IMR-90 (cell line): ENCODE results near the gene DCC. TPM values are rescaled to one million over a fixed set of nuclear protein-coding genes. Genes with fewer than 3 reads are reported as not detected.

Experiments used
- ATAC-seq: fragments of 200-7000 bp; cut with Tn5 transposase; 2 replicates; pipeline ENCODE4 v1.9.1; 2020; ENCODE audit warnings: low read depth, mild to moderate bottlenecking, moderate library complexity
- BruUV-seq: library from RNA; stranded (reverse); fragments of 400-500 nt; replicated peaks from 2 replicates; lab custom pipeline; 2021; lab: Mats Ljungman, UMichigan
- CTCF ChIA-PET: fragments of 300-600 bp; formaldehyde crosslinking; extraction: SDS; loops from one replicate; lab custom pipeline; 2021; ENCODE audit warnings: antibody characterized with exemption; lab: Yijun Ruan, JAX
- POLR2A ChIA-PET: fragments of 300-600 bp; sonication (Branson Sonifier 250); formaldehyde crosslinking; loops from one replicate; lab custom pipeline; 2022; ENCODE audit warnings: antibody characterized with exemption; ENCODE audit not compliant: unreplicated experiment; lab: Charles Lee
- DNase-seq: peaks from one replicate; pipeline ENCODE4 v3.0.0; 2013
- H2AFZ ChIP-seq: replicated peaks from 2 replicates; pipeline ENCODE3; 2013; ENCODE audit warnings: low read length, mild to moderate bottlenecking; ENCODE audit not compliant: poor library complexity
- H2AK5ac ChIP-seq: 2 replicates; pipeline ENCODE4 v1.6.1; 2013; ENCODE audit warnings: low read depth, low read length, inconsistent platforms
- H2AK9ac ChIP-seq: replicated peaks from 2 replicates; pipeline ENCODE3; 2013; ENCODE audit warnings: mild to moderate bottlenecking, low read depth, low read length, moderate library complexity; ENCODE audit not compliant: poor library complexity
- H2BK120ac ChIP-seq: 2 replicates; pipeline ENCODE4 v1.6.1; 2013; ENCODE audit warnings: low read depth, low read length, inconsistent platforms
- H2BK15ac ChIP-seq: 3 replicates; pipeline ENCODE4 v1.6.1; 2013; ENCODE audit warnings: low read depth, low read length, inconsistent platforms
- H2BK20ac ChIP-seq: 2 replicates; pipeline ENCODE4 v1.6.1; 2013; ENCODE audit warnings: low read depth, mild to moderate bottlenecking, inconsistent platforms, low read length, moderate library complexity
- H2BK5ac ChIP-seq: 2 replicates; pipeline ENCODE4 v1.6.1; 2013; ENCODE audit warnings: mild to moderate bottlenecking, low read depth, low read length, inconsistent platforms; ENCODE audit not compliant: poor library complexity, severe bottlenecking
- H3K14ac ChIP-seq: replicated peaks from 2 replicates; pipeline ENCODE4 v1.6.1; 2013; ENCODE audit warnings: low read depth, low read length, inconsistent platforms
- H3K18ac ChIP-seq: 2 replicates; pipeline ENCODE4 v1.6.1; 2013; ENCODE audit warnings: low read depth, low read length, control low read depth
- H3K23ac ChIP-seq: 2 replicates; pipeline ENCODE4 v1.6.1; 2013; ENCODE audit warnings: low read depth, low read length, inconsistent platforms
- H3K27ac ChIP-seq: 2 replicates; pipeline ENCODE4 v1.5.1; 2013; ENCODE audit warnings: mild to moderate bottlenecking, control low read depth, low read length; ENCODE audit not compliant: insufficient read depth
- H3K27me3 ChIP-seq: 2 replicates; pipeline ENCODE4 v1.6.1; 2013; ENCODE audit warnings: low read length; ENCODE audit not compliant: control insufficient read depth, insufficient read depth
- H3K36me3 ChIP-seq: 2 replicates; pipeline ENCODE4 v1.6.1; 2013; ENCODE audit warnings: low read length, mixed read lengths; ENCODE audit not compliant: control insufficient read depth, insufficient read depth
- H3K4ac ChIP-seq: 2 replicates; pipeline ENCODE4 v1.6.1; 2013; ENCODE audit warnings: low read depth, low read length, inconsistent platforms
- H3K4me1 ChIP-seq: 2 replicates; pipeline ENCODE4 v1.6.1; 2013; ENCODE audit warnings: low read length, mixed read lengths; ENCODE audit not compliant: control insufficient read depth, insufficient read depth
- H3K4me2 ChIP-seq: 2 replicates; pipeline ENCODE4 v1.6.1; 2013; ENCODE audit warnings: low read depth, mild to moderate bottlenecking, control low read depth, low read length, moderate library complexity
- H3K4me3 ChIP-seq: 2 replicates; pipeline ENCODE4 v1.5.1; 2013; ENCODE audit warnings: low read depth, mild to moderate bottlenecking, control low read depth, low read length, moderate library complexity; ENCODE audit not compliant: insufficient read depth
- H3K56ac ChIP-seq: 2 replicates; pipeline ENCODE4 v1.6.1; 2013; ENCODE audit warnings: low read length, inconsistent platforms; ENCODE audit not compliant: insufficient read depth; ENCODE audit errors: extremely low read depth
- H3K79me1 ChIP-seq, 2 experiments: 2 replicates each; pipeline ENCODE4 v1.6.1; 2013; ENCODE audit warnings: low read length in 2 of 2, inconsistent platforms in 1 of 2, low read depth in 1 of 2
- H3K9ac ChIP-seq: 2 replicates; pipeline ENCODE4 v1.6.1; 2013; ENCODE audit warnings: low read depth, low read length, control low read depth
- H3K9me1 ChIP-seq: 2 replicates; pipeline ENCODE4 v1.6.1; 2013; ENCODE audit warnings: low read length, inconsistent platforms; ENCODE audit not compliant: insufficient read depth
- H3K9me3 ChIP-seq: 2 replicates; pipeline ENCODE4 v1.6.1; 2013; ENCODE audit warnings: low read length; ENCODE audit not compliant: control insufficient read depth, insufficient read depth
- H4K20me1 ChIP-seq: 2 replicates; pipeline ENCODE4 v1.6.1; 2013; ENCODE audit warnings: low read length, inconsistent platforms; ENCODE audit not compliant: insufficient read depth
- H4K5ac ChIP-seq: 2 replicates; pipeline ENCODE4 v1.6.1; 2013; ENCODE audit warnings: mild to moderate bottlenecking, low read depth, low read length, control low read depth
- H4K8ac ChIP-seq, 2 experiments: 2 replicates each; pipeline ENCODE4 v1.6.1; 2013; ENCODE audit warnings: low read depth in 2 of 2, low read length in 2 of 2, control low read depth in 1 of 2, inconsistent platforms in 1 of 2
- H4K91ac ChIP-seq: 2 replicates; pipeline ENCODE4 v1.6.1; 2013; ENCODE audit warnings: low read depth, low read length, inconsistent platforms; ENCODE audit not compliant: insufficient read depth
- BHLHE40 ChIP-seq: fragments of 150-350 bp; IDR thresholded peaks from 2 replicates; pipeline ENCODE4 v1.6.1; 2016; ENCODE audit warnings: mild to moderate bottlenecking, low read depth, low read length
- CEBPB ChIP-seq: IDR thresholded peaks from 2 replicates; pipeline ENCODE4 v1.6.1; 2012; ENCODE audit warnings: low read depth, low read length, improper control_type of control experiment
- CHD1 ChIP-seq: IDR thresholded peaks from 2 replicates; pipeline ENCODE4 v1.6.1; 2012; ENCODE audit warnings: low read depth, low read length, improper control_type of control experiment
- FOS ChIP-seq: fragments of 150-350 bp; IDR thresholded peaks from 2 replicates; pipeline ENCODE4 v1.6.1; 2016; ENCODE audit warnings: low read depth, low read length
- MAFK ChIP-seq: IDR thresholded peaks from 2 replicates; pipeline ENCODE4 v1.6.1; 2012; ENCODE audit warnings: low read depth, low read length, improper control_type of control experiment
- MAZ ChIP-seq: IDR thresholded peaks from 2 replicates; pipeline ENCODE4 v1.6.1; 2012; ENCODE audit warnings: low read depth, mild to moderate bottlenecking, low read length, improper control_type of control experiment, moderate library complexity, borderline replicate concordance
- MXI1 ChIP-seq: IDR thresholded peaks from 2 replicates; pipeline ENCODE4 v1.6.1; 2012; ENCODE audit warnings: low read depth, mild to moderate bottlenecking, low read length, moderate library complexity, borderline replicate concordance
- RAD21 ChIP-seq: IDR thresholded peaks from 2 replicates; pipeline ENCODE4 v1.6.1; 2012; ENCODE audit warnings: low read length, improper control_type of control experiment
- RCOR1 ChIP-seq: IDR thresholded peaks from 2 replicates; pipeline ENCODE4 v1.6.1; 2012; ENCODE audit warnings: mild to moderate bottlenecking, low read length, improper control_type of control experiment; ENCODE audit not compliant: insufficient replicate concordance
- RFX5 ChIP-seq: IDR thresholded peaks from 2 replicates; pipeline ENCODE4 v1.8.0; 2012; ENCODE audit warnings: low read depth, mild to moderate bottlenecking, low read length, moderate library complexity
- SMC3 ChIP-seq: fragments of 150-350 bp; IDR thresholded peaks from 2 replicates; pipeline ENCODE4 v1.6.1; 2016; ENCODE audit warnings: low read depth, mild to moderate bottlenecking, antibody characterized with exemption, low read length, moderate library complexity
- WGBS, 2 experiments: methylation state at CpG; one replicate each; pipeline versions ENCODE4 v1.1.5 to v1.1.7; 2013; ENCODE audit warnings: missing lambda C conversion rate in 2 of 2; ENCODE audit not compliant: insufficient read length in 1 of 2; ENCODE audit errors: extremely low coverage in 2 of 2; 5-methylcytosine and 5-hydroxymethylcytosine counted together
- dilution Hi-C: fragments of 300-500 bp; cut with HindIII; formaldehyde crosslinking; loops from one replicate; pipeline ENCODE4 v1.14.3; 2018; ENCODE audit warnings: low sequenced_read_pairs; ENCODE audit not compliant: unreplicated experiment
- in situ Hi-C: fragments of 300-500 bp; cut with MboI; formaldehyde crosslinking; loops from 3 replicates; pipeline ENCODE4 v1.14.3; 2019; ENCODE audit warnings: low sequenced_read_pairs, inconsistent platforms, mixed read lengths
- intact Hi-C: fragments of 100-400 bp; cut with micrococcal nuclease; formaldehyde crosslinking; loops from 2 replicates; pipeline ENCODE4 v1.10.0; 2022
- polyA plus RNA-seq, 3 experiments: library from polyadenylated mRNA; depleted of rRNA; stranded (reverse); fragments of >200 nt; gene quantifications; 2 replicates each; pipeline ENCODE4 v1.2.3, GENCODE V29; 2012; ENCODE audit warnings: low replicate concordance in 1 of 3
- total RNA-seq: library from RNA; depleted of rRNA; stranded (reverse); fragments of >200 nt; gene quantifications from 2 replicates; pipeline ENCODE4 v1.2.3, GENCODE V29; 2012
- TF ChIP-seq, protein P1 (sequence below): fragments of 150-350 bp; IDR thresholded peaks from 2 replicates; pipeline ENCODE4 v1.6.1; 2017; ENCODE audit warnings: mild to moderate bottlenecking, antibody characterized with exemption, low read length, low read depth
- TF ChIP-seq, protein P2 (sequence below): fragments of 150-350 bp; IDR thresholded peaks from 2 replicates; pipeline ENCODE4 v1.6.1; 2016; ENCODE audit warnings: low read depth, mild to moderate bottlenecking, low read length, moderate library complexity, borderline replicate concordance

The DCC gene
- total and polyA plus RNA-seq, 2 of the 4 experiments (the other 2 are of a cell fraction): 0.31 to 0.54 TPM

DNA sequence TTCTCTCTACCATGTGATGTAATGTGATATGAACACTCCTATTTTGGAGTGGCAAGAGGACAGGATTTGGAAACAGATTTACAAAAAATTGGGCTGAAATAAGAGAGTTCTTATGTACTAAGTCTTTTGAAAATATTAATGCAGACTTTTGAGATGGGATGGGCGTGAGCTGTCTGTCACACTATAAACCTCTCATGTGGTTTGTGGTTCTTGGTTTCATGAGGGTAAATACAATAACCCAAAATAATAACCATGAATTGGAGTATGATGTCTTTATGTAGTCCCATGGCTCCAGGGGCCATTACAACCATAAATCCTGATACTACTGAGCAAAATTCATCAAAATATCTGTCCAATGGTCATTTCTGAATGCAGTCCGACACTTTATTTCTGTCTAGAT is 1216.5 kb downstream of the DCC start:
- WGBS, 2 experiments: no CpG with 5 or more reads among the region's 2 CpGs
- no peak overlapping the region for H2AK5ac ChIP-seq
- dilution Hi-C loops: no loop called here

More for the DNA sequence above, 1216.5 kb downstream of the DCC start:
- no peak overlapping the region for H3K27ac ChIP-seq
- H2AFZ ChIP-seq: no peak overlapping the region
- no peaks in the 10 kb centered on the region for H3K4me1 ChIP-seq
- H3K4me2 ChIP-seq: no peak overlapping the region
- H3K9ac ChIP-seq: no peak overlapping the region
- POLR2A ChIA-PET: no interaction called here
- DNase-seq (no peak), ATAC-seq (no peak)
- H3K36me3 ChIP-seq: no peaks in the 10 kb centered on the region
- H2BK5ac ChIP-seq: no peak overlapping the region
- no peak overlapping the region for H3K4me3 ChIP-seq
- H3K4ac ChIP-seq: no peak overlapping the region
- H4K91ac ChIP-seq: no peak overlapping the region
- no peak overlapping the region for H3K23ac ChIP-seq
- no peak overlapping the region for H3K56ac ChIP-seq
- H4K5ac ChIP-seq: no peak overlapping the region
- H3K18ac ChIP-seq: no peak overlapping the region
- H3K14ac ChIP-seq: no peak overlapping the region
- intact Hi-C loops (no loop called here), in situ Hi-C loops (no loop called here)
- no peaks in the 10 kb centered on the region for H3K9me1 ChIP-seq
- CTCF ChIA-PET: no interaction called here
- H3K9me3 ChIP-seq: peaks cover 6% of the 10 kb centered on the region; the same call in 1 of the 2 replicates
- no peak overlapping the region for H2AK9ac ChIP-seq
- H2BK120ac ChIP-seq: no peak overlapping the region
- TF ChIP-seq SMC3 (no peak), MAZ (no peak), RFX5 (no peak), MXI1 (no peak), BHLHE40 (no peak), RCOR1 (no peak), MAFK (no peak), CEBPB (no peak), RAD21 (no peak), FOS (no peak), CHD1 (no peak)
- TF ChIP-seq, protein P1, sequence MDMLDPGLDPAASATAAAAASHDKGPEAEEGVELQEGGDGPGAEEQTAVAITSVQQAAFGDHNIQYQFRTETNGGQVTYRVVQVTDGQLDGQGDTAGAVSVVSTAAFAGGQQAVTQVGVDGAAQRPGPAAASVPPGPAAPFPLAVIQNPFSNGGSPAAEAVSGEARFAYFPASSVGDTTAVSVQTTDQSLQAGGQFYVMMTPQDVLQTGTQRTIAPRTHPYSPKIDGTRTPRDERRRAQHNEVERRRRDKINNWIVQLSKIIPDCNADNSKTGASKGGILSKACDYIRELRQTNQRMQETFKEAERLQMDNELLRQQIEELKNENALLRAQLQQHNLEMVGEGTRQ: no peak
- TF ChIP-seq, protein P2, sequence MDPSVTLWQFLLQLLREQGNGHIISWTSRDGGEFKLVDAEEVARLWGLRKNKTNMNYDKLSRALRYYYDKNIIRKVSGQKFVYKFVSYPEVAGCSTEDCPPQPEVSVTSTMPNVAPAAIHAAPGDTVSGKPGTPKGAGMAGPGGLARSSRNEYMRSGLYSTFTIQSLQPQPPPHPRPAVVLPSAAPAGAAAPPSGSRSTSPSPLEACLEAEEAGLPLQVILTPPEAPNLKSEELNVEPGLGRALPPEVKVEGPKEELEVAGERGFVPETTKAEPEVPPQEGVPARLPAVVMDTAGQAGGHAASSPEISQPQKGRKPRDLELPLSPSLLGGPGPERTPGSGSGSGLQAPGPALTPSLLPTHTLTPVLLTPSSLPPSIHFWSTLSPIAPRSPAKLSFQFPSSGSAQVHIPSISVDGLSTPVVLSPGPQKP: no peak
- no peak overlapping the region for H4K8ac ChIP-seq
- H3K27me3 ChIP-seq: no peaks in the 10 kb centered on the region
- no peak overlapping the region for H2BK20ac ChIP-seq
- no peaks in the 10 kb centered on the region for H4K20me1 ChIP-seq
- H2BK15ac ChIP-seq: no peak overlapping the region
- H3K79me1 ChIP-seq: no peaks in the 10 kb centered on the region
- no TSS peak for BruUV-seq
